GM23338 (cell line): ENCODE data around the gene OR10A4. TPM values are rescaled to one million over a fixed set of nuclear protein-coding genes. Genes with fewer than 3 reads are reported as not detected.

Source experiments
- ATAC-seq: fragments of 200-7000 bp; cut with Tn5 transposase; 3 replicates; pipeline ENCODE4 v1.9.1; 2020
- DNase-seq: peaks from one replicate; pipeline ENCODE4 v3.0.0-alpha.2; 2015; ENCODE audit warnings: low spot score
- H2AFZ ChIP-seq: fragments of 200-600 bp; sonication (generic); 2 replicates; pipeline ENCODE4 v1.8.0; 2016; ENCODE audit warnings: antibody characterized with exemption, mild to moderate bottlenecking, moderate library complexity
- H3F3A ChIP-seq: fragments of 200-600 bp; sonication (generic); replicated peaks from 2 replicates; pipeline ENCODE4 v1.8.0; 2017; ENCODE audit warnings: antibody characterized with exemption, mixed run types, low read depth
- H3K27ac ChIP-seq: fragments of 200-600 bp; sonication (generic); 2 replicates; pipeline ENCODE4 v1.6.1; 2016; ENCODE audit warnings: low read depth
- H3K27me3 ChIP-seq: fragments of 200-600 bp; sonication (generic); 2 replicates; pipeline ENCODE4 v1.8.0; 2016; ENCODE audit warnings: mild to moderate bottlenecking, mixed run types, moderate library complexity; ENCODE audit not compliant: insufficient read depth
- H3K36me3 ChIP-seq: fragments of 200-600 bp; sonication (generic); 2 replicates; pipeline ENCODE4 v1.8.0; 2016; ENCODE audit warnings: mild to moderate bottlenecking; ENCODE audit not compliant: insufficient read depth
- H3K4me1 ChIP-seq: fragments of 200-600 bp; sonication (generic); 2 replicates; pipeline ENCODE4 v1.8.0; 2016; ENCODE audit warnings: mild to moderate bottlenecking, moderate library complexity; ENCODE audit not compliant: insufficient read depth
- H3K4me2 ChIP-seq: fragments of 200-600 bp; sonication (generic); 2 replicates; pipeline ENCODE4 v1.7.1; 2017; ENCODE audit warnings: mixed run types
- H3K4me3 ChIP-seq: fragments of 200-600 bp; sonication (generic); 2 replicates; pipeline ENCODE4 v1.6.1; 2016; ENCODE audit warnings: mixed run types
- H3K79me2 ChIP-seq: fragments of 200-600 bp; sonication (generic); replicated peaks from 2 replicates; pipeline ENCODE4 v1.8.0; 2017; ENCODE audit warnings: mild to moderate bottlenecking; ENCODE audit not compliant: insufficient read depth
- H3K9me2 ChIP-seq: fragments of 200-600 bp; sonication (generic); 2 replicates; pipeline ENCODE4 v1.8.0; 2017; ENCODE audit not compliant: insufficient read depth
- H4K20me1 ChIP-seq: fragments of 200-600 bp; sonication (generic); replicated peaks from 2 replicates; pipeline ENCODE4 v1.8.0; 2017; ENCODE audit warnings: mild to moderate bottlenecking; ENCODE audit not compliant: insufficient read depth
- H3K27ac Mint-ChIP-seq: 2 replicates; pipeline ENCODE4 v1.8.0; 2020; ENCODE audit warnings: inconsistent platforms, mild to moderate bottlenecking, moderate library complexity, mixed read lengths
- H3K27me3 Mint-ChIP-seq: 3 replicates; pipeline ENCODE4 v1.8.0; 2022; ENCODE audit warnings: low read depth, mild to moderate bottlenecking, moderate library complexity, mixed read lengths, inconsistent platforms; ENCODE audit not compliant: insufficient read depth, poor library complexity
- H3K36me3 Mint-ChIP-seq: 3 replicates; pipeline ENCODE4 v1.8.0; 2021; ENCODE audit warnings: low read depth, mild to moderate bottlenecking, inconsistent platforms, moderate library complexity, mixed read lengths
- H3K4me1 Mint-ChIP-seq: 3 replicates; pipeline ENCODE4 v1.8.0; 2020; ENCODE audit warnings: mild to moderate bottlenecking, inconsistent platforms, mixed read lengths
- H3K4me3 Mint-ChIP-seq: 3 replicates; pipeline ENCODE4 v1.8.0; 2021; ENCODE audit warnings: moderate library complexity, mild to moderate bottlenecking, inconsistent platforms, mixed read lengths
- H3K9me3 Mint-ChIP-seq: 3 replicates; pipeline ENCODE4 v1.8.0; 2020; ENCODE audit warnings: moderate library complexity, mild to moderate bottlenecking, inconsistent platforms, mixed read lengths
- CREB1 ChIP-seq: fragments of 250-450 bp; sonication (Bioruptor Pico); IDR thresholded peaks from 2 replicates; pipeline ENCODE4 v1.5.0; 2020; ENCODE audit warnings: low read depth, mild to moderate bottlenecking, moderate library complexity
- EZH2 ChIP-seq: fragments of 200-600 bp; sonication (generic); IDR thresholded peaks from one replicate; pipeline ENCODE4 v1.8.0; 2017; ENCODE audit warnings: antibody characterized with exemption, mild to moderate bottlenecking, low read depth; ENCODE audit not compliant: unreplicated experiment
- JUNB ChIP-seq: IDR thresholded peaks from one replicate; pipeline ENCODE4 v1.6.1; 2016; ENCODE audit warnings: antibody characterized with exemption; ENCODE audit not compliant: unreplicated experiment
- ZNF331 ChIP-seq: fragments of 250-450 bp; sonication (Bioruptor Pico); IDR thresholded peaks from 2 replicates; pipeline ENCODE4 v1.5.0; 2020; ENCODE audit warnings: low read depth, mild to moderate bottlenecking, moderate library complexity
- polyA plus RNA-seq: library from polyadenylated mRNA; unstranded; fragments of >200 nt; fragmentation: Nextera tagmentation; extraction: Ambion mirVana; gene quantifications from 2 replicates; pipeline ENCODE4 v1.2.1, GENCODE V29; 2016
- total RNA-seq: library from RNA; depleted of rRNA; stranded (reverse); fragments of >200 nt; shearing (Covaris generic); gene quantifications from 2 replicates; pipeline ENCODE4 v1.2.3, GENCODE V29; 2014
- TF ChIP-seq, protein P1 (sequence below): IDR thresholded peaks from one replicate; pipeline ENCODE4 v1.6.1; 2018; ENCODE audit warnings: antibody characterized with exemption; ENCODE audit not compliant: unreplicated experiment
- TF ChIP-seq, protein P2 (sequence below), 2 experiments: fragments of 200-600 bp in 1 of 2; sonication (generic) in 1 of 2; conservative IDR thresholded peaks; 2 replicates each; pipeline versions ENCODE4 v1.5.1 to v1.6.1; 2016 to 2017; ENCODE audit warnings: antibody characterized with exemption in 2 of 2, low read depth in 2 of 2, mild to moderate bottlenecking in 2 of 2, moderate library complexity in 1 of 2
- TF ChIP-seq, protein P3 (sequence below): IDR thresholded peaks from 2 replicates; pipeline ENCODE4 v1.6.1; 2016; ENCODE audit warnings: antibody characterized with exemption
- TF ChIP-seq, protein P4 (sequence below): fragments of 250-450 bp; sonication (Bioruptor Pico); IDR thresholded peaks from 2 replicates; pipeline ENCODE4 v1.5.0; 2020; ENCODE audit warnings: mild to moderate bottlenecking, moderate library complexity

Gene OR10A4
- total and polyA plus RNA-seq, 2 experiments from 2014 or later: 0.21 TPM; not detected in 1

DNA sequence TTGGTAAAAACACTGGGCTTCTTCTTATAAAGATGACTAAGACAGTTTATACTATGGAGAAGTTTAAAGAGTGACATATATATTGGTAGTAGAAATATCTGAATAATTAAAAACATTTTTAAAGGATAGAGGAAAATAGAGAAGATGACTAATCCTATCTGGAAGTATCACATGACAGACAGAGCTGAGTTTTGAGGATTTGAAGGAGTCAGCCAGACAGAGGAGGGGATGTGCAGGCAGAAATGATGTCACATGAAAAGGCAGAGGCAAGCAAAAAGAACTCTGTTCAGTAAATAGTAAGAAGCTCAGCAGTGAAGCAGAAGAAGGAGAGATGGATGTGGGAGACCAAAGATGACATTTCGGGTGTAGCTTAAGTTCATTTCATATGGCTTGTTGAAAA, 12.0 kb upstream of the OR10A4 start (continued):
- TF ChIP-seq, protein P1, sequence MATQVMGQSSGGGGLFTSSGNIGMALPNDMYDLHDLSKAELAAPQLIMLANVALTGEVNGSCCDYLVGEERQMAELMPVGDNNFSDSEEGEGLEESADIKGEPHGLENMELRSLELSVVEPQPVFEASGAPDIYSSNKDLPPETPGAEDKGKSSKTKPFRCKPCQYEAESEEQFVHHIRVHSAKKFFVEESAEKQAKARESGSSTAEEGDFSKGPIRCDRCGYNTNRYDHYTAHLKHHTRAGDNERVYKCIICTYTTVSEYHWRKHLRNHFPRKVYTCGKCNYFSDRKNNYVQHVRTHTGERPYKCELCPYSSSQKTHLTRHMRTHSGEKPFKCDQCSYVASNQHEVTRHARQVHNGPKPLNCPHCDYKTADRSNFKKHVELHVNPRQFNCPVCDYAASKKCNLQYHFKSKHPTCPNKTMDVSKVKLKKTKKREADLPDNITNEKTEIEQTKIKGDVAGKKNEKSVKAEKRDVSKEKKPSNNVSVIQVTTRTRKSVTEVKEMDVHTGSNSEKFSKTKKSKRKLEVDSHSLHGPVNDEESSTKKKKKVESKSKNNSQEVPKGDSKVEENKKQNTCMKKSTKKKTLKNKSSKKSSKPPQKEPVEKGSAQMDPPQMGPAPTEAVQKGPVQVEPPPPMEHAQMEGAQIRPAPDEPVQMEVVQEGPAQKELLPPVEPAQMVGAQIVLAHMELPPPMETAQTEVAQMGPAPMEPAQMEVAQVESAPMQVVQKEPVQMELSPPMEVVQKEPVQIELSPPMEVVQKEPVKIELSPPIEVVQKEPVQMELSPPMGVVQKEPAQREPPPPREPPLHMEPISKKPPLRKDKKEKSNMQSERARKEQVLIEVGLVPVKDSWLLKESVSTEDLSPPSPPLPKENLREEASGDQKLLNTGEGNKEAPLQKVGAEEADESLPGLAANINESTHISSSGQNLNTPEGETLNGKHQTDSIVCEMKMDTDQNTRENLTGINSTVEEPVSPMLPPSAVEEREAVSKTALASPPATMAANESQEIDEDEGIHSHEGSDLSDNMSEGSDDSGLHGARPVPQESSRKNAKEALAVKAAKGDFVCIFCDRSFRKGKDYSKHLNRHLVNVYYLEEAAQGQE: no peak
- TF ChIP-seq JUNB (no peak), CREB1 (CRISPR knock-in tag) (no peak), EZH2 (no peak), ZNF331 (CRISPR knock-in tag) (no peak)
- TF ChIP-seq, protein P2, sequence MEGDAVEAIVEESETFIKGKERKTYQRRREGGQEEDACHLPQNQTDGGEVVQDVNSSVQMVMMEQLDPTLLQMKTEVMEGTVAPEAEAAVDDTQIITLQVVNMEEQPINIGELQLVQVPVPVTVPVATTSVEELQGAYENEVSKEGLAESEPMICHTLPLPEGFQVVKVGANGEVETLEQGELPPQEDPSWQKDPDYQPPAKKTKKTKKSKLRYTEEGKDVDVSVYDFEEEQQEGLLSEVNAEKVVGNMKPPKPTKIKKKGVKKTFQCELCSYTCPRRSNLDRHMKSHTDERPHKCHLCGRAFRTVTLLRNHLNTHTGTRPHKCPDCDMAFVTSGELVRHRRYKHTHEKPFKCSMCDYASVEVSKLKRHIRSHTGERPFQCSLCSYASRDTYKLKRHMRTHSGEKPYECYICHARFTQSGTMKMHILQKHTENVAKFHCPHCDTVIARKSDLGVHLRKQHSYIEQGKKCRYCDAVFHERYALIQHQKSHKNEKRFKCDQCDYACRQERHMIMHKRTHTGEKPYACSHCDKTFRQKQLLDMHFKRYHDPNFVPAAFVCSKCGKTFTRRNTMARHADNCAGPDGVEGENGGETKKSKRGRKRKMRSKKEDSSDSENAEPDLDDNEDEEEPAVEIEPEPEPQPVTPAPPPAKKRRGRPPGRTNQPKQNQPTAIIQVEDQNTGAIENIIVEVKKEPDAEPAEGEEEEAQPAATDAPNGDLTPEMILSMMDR (conservative IDR thresholded peaks at IDR 0.05; ENCODE audit: low read depth in 2 of 2): no peak

DNA sequence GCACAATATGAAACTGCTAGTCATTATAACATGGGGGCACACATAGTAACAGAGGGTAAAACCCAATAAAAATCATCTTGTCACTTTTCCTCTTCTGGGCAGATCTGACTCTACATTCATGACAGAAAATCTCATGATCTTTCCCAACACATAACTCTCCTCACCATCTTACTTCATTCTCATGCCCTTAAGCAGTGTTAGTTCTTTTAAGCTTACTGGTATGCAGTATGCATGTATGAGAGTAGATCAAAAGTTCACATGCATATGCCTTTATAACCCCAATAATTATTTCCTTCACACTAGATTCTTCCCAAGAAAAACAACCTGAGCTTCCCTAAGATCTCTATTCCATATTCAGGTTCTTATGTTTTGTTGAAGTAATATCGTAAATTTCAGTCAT, 5.1 kb upstream of the OR10A4 start:
- no peaks in the 10 kb centered on the region for H4K20me1 ChIP-seq
- no peak overlapping the region for H3K27ac ChIP-seq
- H3K36me3 Mint-ChIP-seq: no peaks in the 10 kb centered on the region
- H3K27me3 ChIP-seq: no peaks in the 10 kb centered on the region
- ATAC-seq: no peak
- DNase-seq: no peak
- H3K27ac Mint-ChIP-seq: no peak overlapping the region
- no peak overlapping the region for H3K4me3 Mint-ChIP-seq
- H3K79me2 ChIP-seq: no peaks in the 10 kb centered on the region
- no peaks in the 10 kb centered on the region for H3K4me1 Mint-ChIP-seq
- no peaks in the 10 kb centered on the region for H3F3A ChIP-seq
- no peaks in the 10 kb centered on the region for H3K36me3 ChIP-seq
- H3K4me1 ChIP-seq: no peaks in the 10 kb centered on the region
- no peaks in the 10 kb centered on the region for H3K9me2 ChIP-seq
- no peaks in the 10 kb centered on the region for H3K27me3 Mint-ChIP-seq
- H3K9me3 Mint-ChIP-seq: no peaks in the 10 kb centered on the region
- H3K4me3 ChIP-seq: no peak overlapping the region
- no peak overlapping the region for H2AFZ ChIP-seq
- H3K4me2 ChIP-seq: no peak overlapping the region
- TF ChIP-seq, protein P3, sequence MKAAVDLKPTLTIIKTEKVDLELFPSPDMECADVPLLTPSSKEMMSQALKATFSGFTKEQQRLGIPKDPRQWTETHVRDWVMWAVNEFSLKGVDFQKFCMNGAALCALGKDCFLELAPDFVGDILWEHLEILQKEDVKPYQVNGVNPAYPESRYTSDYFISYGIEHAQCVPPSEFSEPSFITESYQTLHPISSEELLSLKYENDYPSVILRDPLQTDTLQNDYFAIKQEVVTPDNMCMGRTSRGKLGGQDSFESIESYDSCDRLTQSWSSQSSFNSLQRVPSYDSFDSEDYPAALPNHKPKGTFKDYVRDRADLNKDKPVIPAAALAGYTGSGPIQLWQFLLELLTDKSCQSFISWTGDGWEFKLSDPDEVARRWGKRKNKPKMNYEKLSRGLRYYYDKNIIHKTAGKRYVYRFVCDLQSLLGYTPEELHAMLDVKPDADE: no peak
- no peak for TF ChIP-seq JUNB
- TF ChIP-seq CREB1 (CRISPR knock-in tag): no peak
- TF ChIP-seq, protein P4, sequence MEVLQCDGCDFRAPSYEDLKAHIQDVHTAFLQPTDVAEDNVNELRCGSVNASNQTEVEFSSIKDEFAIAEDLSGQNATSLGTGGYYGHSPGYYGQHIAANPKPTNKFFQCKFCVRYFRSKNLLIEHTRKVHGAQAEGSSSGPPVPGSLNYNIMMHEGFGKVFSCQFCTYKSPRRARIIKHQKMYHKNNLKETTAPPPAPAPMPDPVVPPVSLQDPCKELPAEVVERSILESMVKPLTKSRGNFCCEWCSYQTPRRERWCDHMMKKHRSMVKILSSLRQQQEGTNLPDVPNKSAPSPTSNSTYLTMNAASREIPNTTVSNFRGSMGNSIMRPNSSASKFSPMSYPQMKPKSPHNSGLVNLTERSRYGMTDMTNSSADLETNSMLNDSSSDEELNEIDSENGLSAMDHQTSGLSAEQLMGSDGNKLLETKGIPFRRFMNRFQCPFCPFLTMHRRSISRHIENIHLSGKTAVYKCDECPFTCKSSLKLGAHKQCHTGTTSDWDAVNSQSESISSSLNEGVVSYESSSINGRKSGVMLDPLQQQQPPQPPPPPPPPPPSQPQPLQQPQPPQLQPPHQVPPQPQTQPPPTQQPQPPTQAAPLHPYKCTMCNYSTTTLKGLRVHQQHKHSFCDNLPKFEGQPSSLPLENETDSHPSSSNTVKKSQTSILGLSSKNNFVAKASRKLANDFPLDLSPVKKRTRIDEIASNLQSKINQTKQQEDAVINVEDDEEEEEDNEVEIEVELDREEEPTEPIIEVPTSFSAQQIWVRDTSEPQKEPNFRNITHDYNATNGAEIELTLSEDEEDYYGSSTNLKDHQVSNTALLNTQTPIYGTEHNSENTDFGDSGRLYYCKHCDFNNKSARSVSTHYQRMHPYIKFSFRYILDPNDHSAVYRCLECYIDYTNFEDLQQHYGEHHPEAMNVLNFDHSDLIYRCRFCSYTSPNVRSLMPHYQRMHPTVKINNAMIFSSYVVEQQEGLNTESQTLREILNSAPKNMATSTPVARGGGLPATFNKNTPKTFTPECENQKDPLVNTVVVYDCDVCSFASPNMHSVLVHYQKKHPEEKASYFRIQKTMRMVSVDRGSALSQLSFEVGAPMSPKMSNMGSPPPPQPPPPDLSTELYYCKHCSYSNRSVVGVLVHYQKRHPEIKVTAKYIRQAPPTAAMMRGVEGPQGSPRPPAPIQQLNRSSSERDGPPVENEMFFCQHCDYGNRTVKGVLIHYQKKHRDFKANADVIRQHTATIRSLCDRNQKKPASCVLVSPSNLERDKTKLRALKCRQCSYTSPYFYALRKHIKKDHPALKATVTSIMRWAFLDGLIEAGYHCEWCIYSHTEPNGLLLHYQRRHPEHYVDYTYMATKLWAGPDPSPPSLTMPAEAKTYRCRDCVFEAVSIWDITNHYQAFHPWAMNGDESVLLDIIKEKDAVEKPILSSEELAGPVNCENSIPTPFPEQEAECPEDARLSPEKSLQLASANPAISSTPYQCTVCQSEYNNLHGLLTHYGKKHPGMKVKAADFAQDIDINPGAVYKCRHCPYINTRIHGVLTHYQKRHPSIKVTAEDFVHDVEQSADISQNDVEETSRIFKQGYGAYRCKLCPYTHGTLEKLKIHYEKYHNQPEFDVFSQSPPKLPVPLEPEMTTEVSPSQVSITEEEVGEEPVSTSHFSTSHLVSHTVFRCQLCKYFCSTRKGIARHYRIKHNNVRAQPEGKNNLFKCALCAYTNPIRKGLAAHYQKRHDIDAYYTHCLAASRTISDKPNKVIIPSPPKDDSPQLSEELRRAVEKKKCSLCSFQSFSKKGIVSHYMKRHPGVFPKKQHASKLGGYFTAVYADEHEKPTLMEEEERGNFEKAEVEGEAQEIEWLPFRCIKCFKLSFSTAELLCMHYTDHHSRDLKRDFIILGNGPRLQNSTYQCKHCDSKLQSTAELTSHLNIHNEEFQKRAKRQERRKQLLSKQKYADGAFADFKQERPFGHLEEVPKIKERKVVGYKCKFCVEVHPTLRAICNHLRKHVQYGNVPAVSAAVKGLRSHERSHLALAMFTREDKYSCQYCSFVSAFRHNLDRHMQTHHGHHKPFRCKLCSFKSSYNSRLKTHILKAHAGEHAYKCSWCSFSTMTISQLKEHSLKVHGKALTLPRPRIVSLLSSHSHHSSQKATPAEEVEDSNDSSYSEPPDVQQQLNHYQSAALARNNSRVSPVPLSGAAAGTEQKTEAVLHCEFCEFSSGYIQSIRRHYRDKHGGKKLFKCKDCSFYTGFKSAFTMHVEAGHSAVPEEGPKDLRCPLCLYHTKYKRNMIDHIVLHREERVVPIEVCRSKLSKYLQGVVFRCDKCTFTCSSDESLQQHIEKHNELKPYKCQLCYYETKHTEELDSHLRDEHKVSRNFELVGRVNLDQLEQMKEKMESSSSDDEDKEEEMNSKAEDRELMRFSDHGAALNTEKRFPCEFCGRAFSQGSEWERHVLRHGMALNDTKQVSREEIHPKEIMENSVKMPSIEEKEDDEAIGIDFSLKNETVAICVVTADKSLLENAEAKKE (CRISPR knock-in tag): no peak
- TF ChIP-seq, protein P1: no peak
